Amniotic stem cell (primary cell): ENCODE measurements around the gene KLHL28.

Experiments
- DNase-seq: peaks from one replicate; lab custom pipeline; 2025; lab: John Stamatoyannopoulos, UW

KLHL28 gene

DNA sequence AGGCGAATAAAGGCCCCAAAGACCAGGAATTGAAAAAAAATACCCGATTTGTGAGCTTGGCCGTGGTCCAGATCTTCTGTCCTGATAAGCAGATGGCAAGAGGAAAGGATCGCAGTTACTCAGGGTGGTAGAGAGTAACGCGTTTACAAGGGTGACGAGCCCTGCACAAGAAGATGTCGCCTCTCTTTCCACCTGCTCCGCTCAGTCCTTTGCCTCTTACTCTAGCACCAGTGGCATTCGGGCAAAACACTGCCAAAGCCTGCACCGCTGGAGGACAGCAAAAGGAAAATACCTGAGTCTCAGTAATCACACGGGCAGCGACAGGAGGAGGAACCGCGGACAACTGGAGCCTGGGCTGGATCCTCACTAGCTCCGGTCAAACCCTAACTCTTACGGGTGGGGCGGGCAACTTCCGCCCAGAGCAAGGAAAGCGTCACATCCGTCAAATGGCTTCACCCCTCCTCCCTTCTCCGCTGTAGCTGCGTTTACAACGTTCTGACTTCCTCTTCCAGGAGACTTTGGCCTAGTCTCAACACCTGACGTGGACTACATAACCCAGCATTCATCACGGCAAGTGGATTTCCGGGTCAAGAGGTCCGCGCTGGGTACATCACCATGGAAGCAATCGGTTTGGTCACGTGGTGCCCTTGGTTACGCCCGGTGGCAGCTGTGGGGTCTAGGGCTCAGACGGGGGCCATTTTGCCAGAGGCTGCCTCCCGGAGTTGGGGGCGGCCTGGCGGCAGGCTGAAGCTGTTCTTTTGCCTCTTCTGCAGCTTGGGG is at the start of gene KLHL28, which contains the start of gene TOGARAM1:
Gene KLHL28 (minus strand): TSS at position 394 of the 780 bp plus-strand sequence. CDS start 16,019 bp downstream, outside the sequence.
Gene TOGARAM1 (plus strand): TSS at position 637 of the 780 bp plus-strand sequence. CDS start 232 bp downstream, outside the sequence.
- peak; percentile 99 for DNase-seq

GRCh38 chr14:45003924-45004323 is 42.2 kb upstream of the KLHL28 start:
- DNase-seq: no peak

DNA sequence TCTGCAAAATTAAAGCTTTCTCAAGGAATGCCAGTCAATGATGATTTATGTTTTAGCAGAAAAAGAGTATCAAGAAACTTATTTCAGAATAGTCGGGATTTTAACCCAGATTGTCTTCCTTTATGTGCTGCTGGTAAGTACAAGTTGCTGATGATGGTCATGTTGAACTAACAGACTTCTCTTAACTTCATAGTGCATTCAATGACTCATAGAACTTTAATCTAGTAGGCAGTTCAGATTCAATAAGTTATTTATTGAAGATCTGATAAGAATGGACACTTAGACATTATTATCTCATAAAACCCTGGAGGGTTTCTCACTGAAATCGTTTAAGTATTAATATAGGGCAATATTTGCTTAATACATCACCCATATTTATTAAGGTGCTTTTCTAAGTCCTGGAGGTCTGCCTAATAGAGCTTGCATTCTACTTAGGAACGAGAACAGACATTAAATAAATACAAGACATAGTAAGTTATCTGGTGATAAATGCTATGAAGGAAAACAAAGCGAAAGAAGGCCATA is 34.1 kb upstream of the KLHL28 start:
- no peak for DNase-seq

DNA sequence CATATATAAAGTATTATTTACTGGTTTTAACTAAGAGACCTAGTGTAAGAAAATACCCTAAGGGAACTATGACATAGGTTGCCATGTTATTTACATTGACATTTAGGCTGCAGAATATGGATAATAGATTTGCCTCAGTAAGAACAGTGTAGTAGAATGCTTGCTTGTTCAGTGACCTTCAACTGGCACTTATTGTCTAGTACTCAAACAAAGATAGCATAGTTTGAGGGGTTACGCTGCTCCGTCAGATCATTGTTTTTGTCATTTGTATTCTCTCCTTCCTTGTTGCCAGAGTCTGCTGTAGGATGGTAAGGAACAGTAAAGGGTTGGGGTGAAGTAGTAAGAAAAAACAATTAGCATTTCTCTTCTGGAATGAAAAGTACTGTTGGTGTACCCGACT is 33.4 kb upstream of the KLHL28 start:
- DNase-seq: no peak

- DNase-seq: no peak
Observed at GRCh38 chr14:44990533-44990932, 28.8 kb upstream of the KLHL28 start.

DNA sequence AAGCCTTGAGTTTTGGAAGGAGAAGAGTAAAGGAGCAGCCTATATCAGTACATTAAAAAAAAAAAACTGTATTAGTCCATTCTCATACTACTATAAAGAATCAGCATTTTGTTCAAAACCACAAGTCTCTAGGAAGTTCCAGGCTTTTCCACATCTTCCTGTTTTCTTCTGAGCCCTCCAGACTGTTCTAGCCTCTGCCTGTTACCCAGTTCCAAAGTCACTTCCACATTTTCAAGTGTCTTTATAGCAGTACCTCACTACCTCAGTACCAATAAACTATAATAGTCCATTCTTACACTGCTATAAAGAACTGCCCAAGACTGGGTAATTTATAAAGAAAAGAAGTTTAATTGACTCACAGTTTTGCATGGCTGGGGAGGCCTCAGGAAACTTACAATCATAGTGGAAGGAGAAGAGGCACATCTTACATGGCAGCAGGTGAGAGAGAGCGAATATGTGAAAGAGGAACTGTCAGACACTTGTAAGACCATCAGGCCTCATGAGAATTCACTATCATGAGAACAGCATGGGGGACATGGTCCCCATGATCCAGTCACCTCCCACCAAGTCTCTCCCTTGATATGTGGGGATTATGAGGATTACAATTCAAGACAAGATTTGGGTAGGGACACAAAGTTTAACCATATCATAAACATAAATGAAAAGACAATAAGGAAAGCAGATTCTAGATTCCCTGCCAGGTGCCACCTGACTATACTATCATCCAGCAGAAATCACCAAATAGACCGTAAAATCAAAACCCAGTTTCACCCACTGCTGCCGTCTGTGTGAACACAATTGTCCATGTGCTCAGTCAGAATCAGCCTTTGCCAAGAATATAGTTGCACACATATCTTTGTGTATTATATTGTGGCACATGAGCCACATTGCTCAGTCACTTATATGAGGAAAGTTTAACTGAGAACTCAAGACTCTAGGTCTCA is 28.0 kb upstream of the KLHL28 start:
- DNase-seq: no peak

DNA sequence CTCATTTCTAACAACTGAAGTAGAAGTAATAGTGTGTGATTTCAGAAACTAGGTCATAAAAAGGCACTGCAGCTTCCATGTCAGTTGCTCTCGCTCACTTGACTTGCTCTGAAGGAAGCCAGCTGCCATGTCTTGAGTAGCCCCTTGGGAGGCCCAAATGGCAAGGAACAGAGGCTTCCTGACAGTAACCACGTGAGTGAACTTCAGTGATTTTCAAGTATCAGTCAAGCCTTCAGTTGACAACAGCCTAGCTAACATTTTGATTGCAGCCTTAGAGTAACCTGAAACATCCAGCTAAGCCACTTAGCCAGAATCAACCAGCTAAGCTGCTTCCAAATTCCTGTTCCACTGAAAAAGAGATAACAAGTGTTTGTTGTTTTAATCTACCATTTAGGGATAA is 26.9 kb upstream of the KLHL28 start:
- DNase-seq: no peak

DNA sequence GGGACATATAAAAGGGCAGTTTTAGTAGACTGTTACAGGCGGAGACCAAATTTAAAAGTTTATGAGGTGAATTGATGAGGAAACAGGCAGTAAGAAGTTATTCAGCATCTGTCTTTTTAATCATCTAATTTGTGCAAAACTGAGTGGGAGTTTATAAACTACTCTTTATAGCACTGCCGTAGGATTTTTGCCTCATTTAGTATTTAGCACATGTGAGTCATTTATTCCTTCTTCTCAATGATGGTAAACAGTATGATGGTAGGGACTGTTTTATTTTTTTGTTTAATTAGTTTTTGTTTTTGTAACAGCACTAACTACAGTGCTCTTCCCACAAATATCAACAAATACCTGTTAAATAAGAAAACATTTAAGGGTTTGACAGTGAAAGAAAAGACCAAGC is 20.8 kb upstream of the KLHL28 start:
- no peak for DNase-seq

GRCh38 chr14:44981198-44981597 is 19.5 kb upstream of the KLHL28 start:
- DNase-seq: no peak

GRCh38 chr14:44979740-44980356 is 18.1 kb upstream of the KLHL28 start:
- no peak for DNase-seq

- no peak for DNase-seq
Observed at GRCh38 chr14:44979273-44979672, 17.5 kb upstream of the KLHL28 start.

GRCh38 chr14:44971459-44971858 is 9.7 kb upstream of the KLHL28 start:
- no peak for DNase-seq

DNA sequence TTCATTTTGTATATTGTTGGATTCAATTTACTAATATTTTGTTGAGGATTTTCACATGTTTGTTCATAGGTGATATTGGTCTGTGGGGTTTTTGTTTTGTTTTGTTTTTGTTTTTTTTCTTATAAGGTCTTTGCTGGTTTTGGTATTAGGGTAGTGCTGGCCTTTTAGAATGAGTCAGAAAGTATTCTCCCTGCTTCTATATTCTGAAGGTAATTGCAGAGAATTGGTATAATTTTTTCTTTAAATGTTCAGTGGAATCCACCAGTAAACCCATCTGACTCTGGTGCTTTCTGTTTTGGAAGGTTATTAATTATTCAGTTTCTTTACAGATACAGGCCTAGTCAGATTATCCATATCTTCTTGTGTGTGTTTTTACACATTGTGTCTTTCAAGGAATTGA is 9.2 kb upstream of the KLHL28 start:
- no peak for DNase-seq

GRCh38 chr14:44968714-44969113 is 7.0 kb upstream of the KLHL28 start:
- no peak for DNase-seq

DNA sequence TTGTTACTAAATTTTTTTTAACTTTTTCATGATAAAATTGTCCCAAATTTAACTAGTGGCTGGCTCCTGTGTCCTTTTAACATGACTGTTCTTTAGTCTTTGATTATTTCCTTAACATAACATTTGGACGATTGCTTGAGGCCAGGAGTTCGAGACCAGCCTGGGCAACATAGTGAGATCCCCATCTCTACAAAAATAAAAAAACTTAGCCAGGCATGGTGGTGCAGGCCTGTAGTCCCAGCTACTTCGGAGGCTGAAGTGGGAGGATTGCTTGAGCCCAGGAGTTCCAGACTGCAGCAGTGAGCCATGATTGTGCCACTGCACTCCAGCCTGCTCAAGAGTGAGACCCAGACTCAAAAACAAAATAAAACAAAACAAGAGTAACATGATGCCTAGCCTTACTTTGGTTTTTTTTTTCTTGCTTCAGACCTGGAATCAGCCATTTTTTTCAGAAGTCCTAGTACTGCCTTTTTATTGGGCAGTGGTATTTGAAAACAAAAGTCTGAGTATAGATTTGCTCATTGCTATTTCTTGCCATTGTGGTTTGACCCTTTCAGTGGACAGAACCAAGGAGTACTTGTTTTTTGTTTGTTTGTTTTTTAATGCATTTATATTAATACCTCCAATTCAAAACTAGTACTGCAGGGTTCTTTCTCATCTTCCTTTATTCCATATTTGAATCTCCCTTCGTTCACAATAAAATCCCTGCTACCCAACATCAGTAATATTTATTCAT is 5.0 kb upstream of the KLHL28 start:
- no peak for DNase-seq

- DNase-seq: no peak
Observed at GRCh38 chr14:44963775-44964380, 2.1 kb upstream of the KLHL28 start.

DNA sequence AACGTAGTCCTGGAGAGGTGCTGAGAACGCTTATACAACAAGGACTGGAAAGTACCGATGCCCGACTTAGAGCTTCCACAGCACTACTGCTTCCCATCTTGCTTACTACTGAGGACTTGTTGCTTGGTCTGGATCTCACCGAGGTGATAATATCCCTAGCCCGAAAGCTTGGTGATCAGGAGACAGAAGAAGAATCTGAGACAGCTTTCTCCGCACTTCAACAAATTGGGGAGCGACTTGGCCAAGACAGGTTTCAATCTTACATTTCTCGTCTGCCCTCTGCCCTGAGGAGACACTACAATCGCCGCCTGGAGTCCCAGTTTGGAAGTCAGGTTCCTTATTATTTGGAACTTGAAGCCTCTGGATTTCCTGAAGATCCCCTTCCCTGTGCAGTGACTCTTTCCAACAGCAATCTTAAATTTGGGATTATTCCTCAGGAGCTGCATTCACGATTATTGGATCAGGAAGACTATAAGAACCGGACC is 1.3 kb upstream of the KLHL28 start:
- no peak for DNase-seq

DNA sequence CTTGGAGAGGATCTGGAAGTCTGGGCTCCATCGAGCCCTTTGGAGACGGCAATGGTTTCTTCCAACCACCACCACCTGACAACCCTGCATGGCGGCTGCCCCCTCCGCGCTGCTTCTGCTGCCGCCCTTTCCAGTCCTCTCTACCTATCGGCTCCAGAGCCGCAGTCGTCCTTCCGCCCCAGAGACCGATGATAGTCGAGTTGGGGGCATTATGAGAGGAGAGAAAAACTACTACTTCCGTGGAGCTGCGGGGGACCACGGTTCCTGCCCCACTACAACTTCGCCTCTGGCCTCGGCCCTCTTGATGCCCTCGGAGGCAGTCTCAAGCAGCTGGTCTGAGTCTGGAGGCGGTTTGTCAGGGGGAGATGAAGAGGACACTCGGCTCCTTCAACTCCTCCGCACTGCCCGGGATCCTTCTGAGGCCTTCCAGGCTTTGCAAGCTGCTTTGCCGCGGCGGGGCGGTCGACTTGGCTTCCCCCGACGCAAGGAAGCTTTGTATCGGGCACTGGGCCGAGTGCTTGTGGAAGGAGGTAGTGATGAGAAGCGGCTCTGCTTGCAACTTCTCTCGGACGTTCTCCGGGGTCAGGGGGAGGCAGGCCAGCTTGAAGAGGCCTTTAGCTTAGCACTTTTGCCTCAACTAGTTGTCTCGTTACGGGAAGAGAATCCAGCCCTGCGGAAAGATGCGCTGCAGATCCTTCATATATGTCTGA is 742 bp upstream of the KLHL28 start:
- DNase-seq: no peak

- DNase-seq: peak; percentile 48
Observed at GRCh38 chr14:44961151-44961553, 595 bp downstream of the KLHL28 start.

DNA sequence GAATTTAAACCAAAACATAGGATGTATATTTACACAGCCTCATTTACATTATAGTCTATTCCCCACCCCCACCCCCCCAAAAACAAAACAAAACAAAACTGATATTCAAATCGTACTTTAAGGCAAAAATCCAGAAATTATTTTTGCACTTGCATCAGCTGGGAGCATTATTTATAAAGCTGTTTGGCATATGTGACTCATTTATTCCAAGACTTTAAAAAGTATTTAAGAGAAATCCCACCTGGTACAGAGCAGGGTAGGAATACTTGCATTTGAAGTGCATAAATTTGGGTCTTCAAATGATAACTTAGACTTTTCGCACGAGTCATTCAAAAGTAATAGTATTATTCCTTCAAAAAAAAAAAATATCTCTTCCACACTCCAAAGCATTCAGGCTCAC is 1.1 kb downstream of the KLHL28 start:
- DNase-seq: no peak
